Gastrocnemius medialis (tissue), 4 donors: ENCODE data around the gene HEY2. TPM values are rescaled to one million over a fixed set of nuclear protein-coding genes. Genes with fewer than 3 reads are reported as not detected.

Source experiments
- ATAC-seq, 2 donors: fragments of 150-250 bp; one replicate each; pipeline ENCODE4 v1.9.1; 2016
- DNase-seq, 2 donors: peaks; one replicate each; pipeline ENCODE4 v3.0.0-alpha.2; 2019
- H3K27ac ChIP-seq, 4 donors: fragments of 200-600 bp; sonication (generic); 1 replicate in 1 of 4; 2 replicates in 3 of 4; pipeline ENCODE4 v1.5.1; 2016 to 2018; ENCODE audit warnings: mild to moderate bottlenecking in 2 of 4, moderate library complexity in 1 of 4
- H3K27me3 ChIP-seq, 3 donors: fragments of 200-600 bp; sonication (generic) in 2 of 3; 1 replicate in 1 of 3; 2 replicates in 2 of 3; pipeline versions ENCODE4 v1.5.1 to v1.6.0; 2016 to 2019; ENCODE audit warnings: mild to moderate bottlenecking in 1 of 3, moderate library complexity in 1 of 3
- H3K36me3 ChIP-seq, 2 donors: fragments of 200-600 bp; sonication (generic) in 1 of 2; one replicate each; pipeline ENCODE4 v1.5.1; 2017 to 2018
- H3K4me1 ChIP-seq, 2 donors: fragments of 200-600 bp; sonication (generic) in 1 of 2; one replicate each; pipeline ENCODE4 v1.5.1; 2016 to 2017; ENCODE audit warnings: mild to moderate bottlenecking in 2 of 2
- H3K4me3 ChIP-seq, 4 donors: fragments of 200-600 bp; sonication (generic) in 3 of 4; 1 replicate in 1 of 4; 2 replicates in 3 of 4; pipeline ENCODE4 v1.5.1; 2016 to 2019; ENCODE audit warnings: mild to moderate bottlenecking in 2 of 4
- H3K9me3 ChIP-seq, 3 donors: fragments of 200-600 bp; sonication (generic) in 2 of 3; 1 replicate in 1 of 3; 2 replicates in 2 of 3; pipeline ENCODE4 v1.5.1; 2016 to 2019
- POLR2A ChIP-seq, 2 donors: fragments of 450-650 bp; IDR thresholded peaks; one replicate each; pipeline ENCODE4 v1.6.1; 2017; ENCODE audit warnings: antibody characterized with exemption in 2 of 2, mild to moderate bottlenecking in 2 of 2, moderate library complexity in 2 of 2
- in situ Hi-C, 4 donors: fragments of 200-750 bp; cut with MboI; loops; one replicate each; pipeline versions ENCODE4 v1.15.0 to v1.8.0; 2017; ENCODE audit warnings: low sequenced_read_pairs in 4 of 4
- intact Hi-C: fragments of 100-400 bp; cut with DNase I; formaldehyde crosslinking; loops from one replicate; pipeline ENCODE4 v1.15.1; 2023; ENCODE audit warnings: low total_unique reads
- total RNA-seq, 4 donors: library from RNA; depleted of rRNA; stranded (reverse); fragments of >200 nt; gene quantifications; one replicate each; pipeline versions ENCODE4 v1.1.0 to v1.2.3, GENCODE V29; 2016
- TF ChIP-seq, protein P1 (sequence below), 5 experiments: fragments of 450-650 bp in 3 of 5; fragments of 200-600 bp in 2 of 5; sonication (generic) in 2 of 5; IDR thresholded peaks in 4 of 5; conservative IDR thresholded peaks in 1 of 5; 1 replicate in 4 of 5; 2 replicates in 1 of 5; pipeline ENCODE4 v1.5.1; 2016 to 2019; ENCODE audit warnings: antibody characterized with exemption in 5 of 5, mild to moderate bottlenecking in 3 of 5, moderate library complexity in 3 of 5

The HEY2 gene
- total RNA-seq, 4 donors from 2014 or later, result 5.9 to 9.0 (median 7.4) TPM

DNA sequence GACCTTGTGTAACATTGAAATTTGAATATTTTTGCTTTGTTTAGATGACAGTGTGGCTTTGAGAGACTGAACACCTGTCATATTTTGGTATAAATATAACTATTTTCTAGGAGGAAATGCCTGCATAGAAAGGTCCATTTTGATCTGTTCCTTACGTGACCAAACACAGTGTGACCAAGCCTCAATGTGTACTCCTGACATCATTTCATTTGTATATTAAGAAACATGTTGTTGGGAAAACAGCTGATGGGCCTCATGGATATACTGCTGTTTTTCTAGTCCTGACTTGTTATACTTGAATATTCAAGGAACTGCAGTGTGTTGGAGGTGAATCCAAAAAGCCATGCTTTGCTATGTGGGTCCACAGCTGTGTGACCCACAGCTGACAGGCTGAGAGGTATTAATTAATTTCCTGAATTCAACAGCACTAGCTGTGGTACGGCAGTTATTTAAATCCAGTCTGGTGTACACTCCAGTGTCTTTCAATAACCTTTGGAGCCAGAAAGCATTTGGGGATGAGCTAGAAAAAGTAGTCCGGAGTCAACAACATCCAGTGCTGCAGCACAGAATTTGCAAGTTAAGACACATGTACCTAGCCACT lies 60.2 kb downstream of the HEY2 start:
- DNase-seq (no peak), ATAC-seq (no peak)
- no peak overlapping the region for H3K4me3 ChIP-seq
- in situ Hi-C loops, result no loop called here
- no peaks in the 10 kb centered on the region for H3K36me3 ChIP-seq
- no peak overlapping the region for H3K27ac ChIP-seq
- H3K4me1 ChIP-seq, result peaks cover 0 to 5% of the 10 kb centered on the region in 2 donors
- intact Hi-C loops, result no loop called here
- no peaks in the 10 kb centered on the region for H3K27me3 ChIP-seq
- TF ChIP-seq, protein P1, sequence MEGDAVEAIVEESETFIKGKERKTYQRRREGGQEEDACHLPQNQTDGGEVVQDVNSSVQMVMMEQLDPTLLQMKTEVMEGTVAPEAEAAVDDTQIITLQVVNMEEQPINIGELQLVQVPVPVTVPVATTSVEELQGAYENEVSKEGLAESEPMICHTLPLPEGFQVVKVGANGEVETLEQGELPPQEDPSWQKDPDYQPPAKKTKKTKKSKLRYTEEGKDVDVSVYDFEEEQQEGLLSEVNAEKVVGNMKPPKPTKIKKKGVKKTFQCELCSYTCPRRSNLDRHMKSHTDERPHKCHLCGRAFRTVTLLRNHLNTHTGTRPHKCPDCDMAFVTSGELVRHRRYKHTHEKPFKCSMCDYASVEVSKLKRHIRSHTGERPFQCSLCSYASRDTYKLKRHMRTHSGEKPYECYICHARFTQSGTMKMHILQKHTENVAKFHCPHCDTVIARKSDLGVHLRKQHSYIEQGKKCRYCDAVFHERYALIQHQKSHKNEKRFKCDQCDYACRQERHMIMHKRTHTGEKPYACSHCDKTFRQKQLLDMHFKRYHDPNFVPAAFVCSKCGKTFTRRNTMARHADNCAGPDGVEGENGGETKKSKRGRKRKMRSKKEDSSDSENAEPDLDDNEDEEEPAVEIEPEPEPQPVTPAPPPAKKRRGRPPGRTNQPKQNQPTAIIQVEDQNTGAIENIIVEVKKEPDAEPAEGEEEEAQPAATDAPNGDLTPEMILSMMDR (IDR thresholded peaks at IDR 0.05 in 4 of 5, conservative IDR thresholded peaks at IDR 0.05 in 1 of 5), result no peak
- no peak for TF ChIP-seq POLR2A (IDR thresholded peaks at IDR 0.05)
- H3K9me3 ChIP-seq, result no peaks in the 10 kb centered on the region

GRCh38 chr6:125810445-125810844 lies 61.0 kb downstream of the HEY2 start:
- ATAC-seq (no peak), DNase-seq (no peak)
- in situ Hi-C loops, result no loop called here
- intact Hi-C loops, result no loop called here
- no peak overlapping the region for H3K4me3 ChIP-seq
- no peak overlapping the region for H3K27ac ChIP-seq
- no peaks in the 10 kb centered on the region for H3K27me3 ChIP-seq
- peaks cover 0 to 8% of the 10 kb centered on the region in 2 donors for H3K4me1 ChIP-seq
- H3K9me3 ChIP-seq, result no peaks in the 10 kb centered on the region
- TF ChIP-seq, protein P1 (IDR thresholded peaks at IDR 0.05 in 4 of 5, conservative IDR thresholded peaks at IDR 0.05 in 1 of 5), result no peak
- no peak for TF ChIP-seq POLR2A (IDR thresholded peaks at IDR 0.05)
- no peaks in the 10 kb centered on the region for H3K36me3 ChIP-seq

Other genes with a start within 250 kb of the HEY2 start
- 1 to 10 TPM; 7.0 to 9.5 (median 9.2) TPM for gene NCOA7, start 41.3 kb downstream of the HEY2 start, total RNA-seq
- gene HINT3, start 207.1 kb downstream of the HEY2 start, total RNA-seq, result 10 to 100 TPM; 54.3 to 81.5 (median 67.5) TPM
- gene TRMT11, start 236.9 kb downstream of the HEY2 start, total RNA-seq, result 10 to 100 TPM in 1 of 4 donors, 1 to 10 TPM in 3; 2.5 to 10.2 (median 6.9) TPM